Transverse colon (tissue), 4 donors: ENCODE results near the gene FGF1.

Source experiments
- POLR2AphosphoS5 ChIP-seq, 3 donors: sonication (generic); formaldehyde crosslinking; IDR thresholded peaks; one replicate each; pipeline ENCODE4 v1.6.1; 2016; ENCODE audit warnings: antibody characterized with exemption in 3 of 3
- TF ChIP-seq, protein P1 (sequence below), 5 experiments: fragments of 200-600 bp in 3 of 5; fragments of 450-650 bp in 2 of 5; sonication (generic) in 3 of 5; IDR thresholded peaks; 1 replicate in 2 of 5; 2 replicates in 3 of 5; pipeline ENCODE4 v1.5.1; 2016 to 2017; ENCODE audit warnings: antibody characterized with exemption in 5 of 5, inconsistent platforms in 3 of 5, mild to moderate bottlenecking in 2 of 5, moderate library complexity in 1 of 5

DNA sequence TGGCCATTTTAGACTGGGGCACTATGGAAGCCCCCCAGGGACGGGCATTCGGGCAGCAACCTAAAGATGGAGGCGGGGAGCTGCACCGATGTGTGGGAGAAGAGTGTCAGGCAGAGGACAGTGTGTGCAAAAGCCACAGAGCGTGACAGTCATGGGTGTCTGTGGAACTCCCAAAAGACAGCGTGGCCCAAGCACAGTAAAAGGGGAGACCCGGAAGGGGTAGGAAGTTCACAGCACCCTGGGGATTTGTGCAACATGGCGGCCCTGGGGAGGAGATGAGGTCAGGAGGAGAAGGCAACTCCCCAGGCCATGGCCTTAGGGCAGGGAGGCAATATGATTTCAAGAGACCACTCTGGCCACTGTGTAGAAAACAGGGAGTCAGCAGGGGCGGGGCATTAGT, 38.9 kb upstream of the FGF1 start:
- TF ChIP-seq, protein P1, sequence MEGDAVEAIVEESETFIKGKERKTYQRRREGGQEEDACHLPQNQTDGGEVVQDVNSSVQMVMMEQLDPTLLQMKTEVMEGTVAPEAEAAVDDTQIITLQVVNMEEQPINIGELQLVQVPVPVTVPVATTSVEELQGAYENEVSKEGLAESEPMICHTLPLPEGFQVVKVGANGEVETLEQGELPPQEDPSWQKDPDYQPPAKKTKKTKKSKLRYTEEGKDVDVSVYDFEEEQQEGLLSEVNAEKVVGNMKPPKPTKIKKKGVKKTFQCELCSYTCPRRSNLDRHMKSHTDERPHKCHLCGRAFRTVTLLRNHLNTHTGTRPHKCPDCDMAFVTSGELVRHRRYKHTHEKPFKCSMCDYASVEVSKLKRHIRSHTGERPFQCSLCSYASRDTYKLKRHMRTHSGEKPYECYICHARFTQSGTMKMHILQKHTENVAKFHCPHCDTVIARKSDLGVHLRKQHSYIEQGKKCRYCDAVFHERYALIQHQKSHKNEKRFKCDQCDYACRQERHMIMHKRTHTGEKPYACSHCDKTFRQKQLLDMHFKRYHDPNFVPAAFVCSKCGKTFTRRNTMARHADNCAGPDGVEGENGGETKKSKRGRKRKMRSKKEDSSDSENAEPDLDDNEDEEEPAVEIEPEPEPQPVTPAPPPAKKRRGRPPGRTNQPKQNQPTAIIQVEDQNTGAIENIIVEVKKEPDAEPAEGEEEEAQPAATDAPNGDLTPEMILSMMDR (IDR thresholded peaks at IDR 0.05) = no peak
- no peak for TF ChIP-seq POLR2AphosphoS5 (IDR thresholded peaks at IDR 0.05)
